HepG2 (cell line): Measurements from ENCODE around the gene ZNF777. TPM values are rescaled to one million over a fixed set of nuclear protein-coding genes. Genes with fewer than 3 reads are reported as not detected.
A peak's percentile ranks its signal among the peaks of the same experiment; 100 is the strongest.

Source experiments
- ATAC-seq: fragments of 200-7000 bp; cut with Tn5 transposase; 3 replicates; pipeline ENCODE4 v1.9.1; 2020; ENCODE audit warnings: mild to moderate bottlenecking, moderate library complexity
- BruUV-seq: library from RNA; stranded (reverse); fragments of 400-500 nt; replicated peaks from 2 replicates; lab custom pipeline; 2021; lab: Mats Ljungman, UMichigan
- CTCF ChIA-PET: fragments of 300-600 bp; formaldehyde crosslinking; extraction: SDS; loops from one replicate; lab custom pipeline; 2021; ENCODE audit warnings: low total read pairs, inconsistent platforms, low intra/inter-chr PET ratio; lab: Yijun Ruan, JAX
- POLR2A ChIA-PET: fragments of 350-600 bp; sonication (Branson Sonifier 250); formaldehyde crosslinking; loops from one replicate; lab custom pipeline; 2020; ENCODE audit warnings: antibody characterized with exemption, inconsistent platforms; lab: Yijun Ruan, JAX
- DNase-seq: peaks from one replicate; pipeline ENCODE4 v3.0.0-alpha.2; 2015; ENCODE audit warnings: low spot score
- FAIRE-seq: peaks from 3 replicates; lab custom pipeline; 2011; peaks lifted over from hg19 to GRCh38; lab: Jason Lieb, UNC
- H2AFZ ChIP-seq: one replicate; pipeline ENCODE4 v1.6.1; 2011; ENCODE audit warnings: low read length, inconsistent platforms
- H3K27ac ChIP-seq: fragments of 300-600 bp; 3 replicates; pipeline ENCODE4 v1.8.0; 2011; ENCODE audit warnings: mixed run types, mild to moderate bottlenecking, mixed read lengths, low read length, inconsistent platforms; ENCODE audit not compliant: insufficient read depth; ENCODE audit errors: extremely low read length
- H3K27me3 ChIP-seq, 2 experiments: fragments of 200-600 bp in 1 of 2; 2 replicates in 1 of 2; 3 replicates in 1 of 2; pipeline versions ENCODE4 v1.6.0 to v1.8.0; 2011; ENCODE audit warnings: low read length in 2 of 2, mild to moderate bottlenecking in 2 of 2, moderate library complexity in 2 of 2, inconsistent platforms in 1 of 2; ENCODE audit not compliant: insufficient read depth in 2 of 2, control insufficient read depth in 1 of 2
- H3K36me3 ChIP-seq, 2 experiments: fragments of 200-600 bp in 1 of 2; replicated peaks in 1 of 2; 2 replicates in 1 of 2; 3 replicates in 1 of 2; pipeline versions ENCODE4 v1.5.1 to v1.8.0; 2011; ENCODE audit warnings: low read length in 2 of 2, inconsistent platforms in 1 of 2; ENCODE audit not compliant: insufficient read depth in 2 of 2, control insufficient read depth in 1 of 2
- H3K4me1 ChIP-seq: 2 replicates; pipeline ENCODE4 v1.5.1; 2012; ENCODE audit warnings: low read length, inconsistent platforms; ENCODE audit not compliant: insufficient read depth
- H3K4me2 ChIP-seq: 2 replicates; pipeline ENCODE4 v1.6.0; 2011; ENCODE audit warnings: low read depth, low read length, inconsistent platforms
- H3K4me3 ChIP-seq, 3 experiments: fragments of 200-600 bp in 1 of 3; sonication (generic), shearing (Covaris generic) in 1 of 3; replicated peaks in 1 of 3; 2 replicates each; pipeline ENCODE4 v1.5.1; 2011 to 2016; ENCODE audit warnings: low read length in 3 of 3, inconsistent platforms in 2 of 3, low read depth in 2 of 3, mild to moderate bottlenecking in 2 of 3, control low read depth in 1 of 3, mixed read lengths in 1 of 3; ENCODE audit not compliant: insufficient read depth in 1 of 3
- H3K79me2 ChIP-seq: one replicate; pipeline ENCODE4 v1.6.1; 2011; ENCODE audit warnings: low read length, inconsistent platforms; ENCODE audit not compliant: insufficient read depth
- H3K9ac ChIP-seq: 2 replicates; pipeline ENCODE4 v1.6.0; 2011; ENCODE audit warnings: mild to moderate bottlenecking, low read depth, low read length, inconsistent platforms; ENCODE audit not compliant: insufficient read depth
- H3K9me3 ChIP-seq: 2 replicates; pipeline ENCODE4 v1.5.1; 2012; ENCODE audit warnings: mild to moderate bottlenecking, low read length
- H4K20me1 ChIP-seq: 2 replicates; pipeline ENCODE4 v1.6.0; 2011; ENCODE audit warnings: inconsistent platforms, mild to moderate bottlenecking, low read length, moderate library complexity; ENCODE audit not compliant: insufficient read depth
- AHR ChIP-seq: IDR thresholded peaks from 2 replicates; pipeline ENCODE4 v1.6.1; 2018; ENCODE audit warnings: missing genetic modification reagents, missing compliant biosample characterization
- ARID2 ChIP-seq: sonication (generic); formaldehyde crosslinking; IDR thresholded peaks from 2 replicates; pipeline ENCODE4 v1.8.1; 2022; ENCODE audit warnings: mild to moderate bottlenecking, missing genetic modification reagents, borderline replicate concordance
- ATF5 ChIP-seq: sonication (generic); formaldehyde crosslinking; IDR thresholded peaks from 2 replicates; pipeline ENCODE4 v1.4.0; 2020; ENCODE audit warnings: mild to moderate bottlenecking, low read depth, missing genetic modification reagents
- CHD2 ChIP-seq: IDR thresholded peaks from 2 replicates; pipeline ENCODE4 v1.6.1; 2011; ENCODE audit warnings: low read depth, low read length, improper control_type of control experiment
- FOXJ3 ChIP-seq: sonication (generic); formaldehyde crosslinking; IDR thresholded peaks from 2 replicates; pipeline ENCODE4 v1.4.0; 2020; ENCODE audit warnings: missing genetic modification reagents, mild to moderate bottlenecking, borderline replicate concordance
- MTERF4 ChIP-seq: sonication (generic); formaldehyde crosslinking; IDR thresholded peaks from 2 replicates; pipeline ENCODE4 v1.8.0; 2023; ENCODE audit warnings: mild to moderate bottlenecking, missing genetic modification reagents
- RXRA ChIP-seq: sonication (generic); formaldehyde crosslinking; IDR thresholded peaks from 2 replicates; pipeline ENCODE4 v1.5.1; 2020; ENCODE audit warnings: missing genetic modification reagents
- ZBTB49 ChIP-seq: sonication (generic); formaldehyde crosslinking; IDR thresholded peaks from 2 replicates; pipeline ENCODE4 v1.4.0; 2020; ENCODE audit warnings: missing genetic modification reagents, borderline replicate concordance
- ZNF256 ChIP-seq: sonication (generic); formaldehyde crosslinking; conservative IDR thresholded peaks from 2 replicates; pipeline ENCODE4 v1.4.0; 2020; ENCODE audit warnings: missing genetic modification reagents
- ZNF280B ChIP-seq: sonication (generic); formaldehyde crosslinking; IDR thresholded peaks from 2 replicates; pipeline ENCODE4 v1.5.0; 2020; ENCODE audit warnings: missing genetic modification reagents, mild to moderate bottlenecking, borderline replicate concordance
- ZNF33B ChIP-seq: sonication (generic); formaldehyde crosslinking; IDR thresholded peaks from 2 replicates; pipeline ENCODE4 v1.5.1; 2020; ENCODE audit warnings: mild to moderate bottlenecking, missing genetic modification reagents
- ZNF607 ChIP-seq: sonication (generic); formaldehyde crosslinking; IDR thresholded peaks from 2 replicates; pipeline ENCODE4 v1.5.1; 2020; ENCODE audit warnings: missing genetic modification reagents, mild to moderate bottlenecking, borderline replicate concordance
- ZNF710 ChIP-seq: sonication (generic); formaldehyde crosslinking; IDR thresholded peaks from 2 replicates; pipeline ENCODE4 v1.5.0; 2020; ENCODE audit warnings: mild to moderate bottlenecking, missing genetic modification reagents, borderline replicate concordance
- ZNF713 ChIP-seq: sonication (generic); formaldehyde crosslinking; IDR thresholded peaks from 2 replicates; pipeline ENCODE4 v1.4.0; 2020; ENCODE audit warnings: mild to moderate bottlenecking, missing genetic modification reagents
- ZNF780A ChIP-seq: sonication (generic); formaldehyde crosslinking; IDR thresholded peaks from 2 replicates; pipeline ENCODE4 v1.8.0; 2022; ENCODE audit warnings: mild to moderate bottlenecking, missing genetic modification reagents, moderate library complexity
- ZNF792 ChIP-seq: IDR thresholded peaks from 2 replicates; pipeline ENCODE4 v1.6.1; 2016
- WGBS: methylation state at CpG from one replicate; pipeline ENCODE4 v1.1.6; 2017; ENCODE audit warnings: low lambda C conversion rate; 5-methylcytosine and 5-hydroxymethylcytosine counted together
- in situ Hi-C: cut with HindIII; loops from 2 replicates; pipeline ENCODE4 v1.10.0; 2017; ENCODE audit warnings: low pct_unique_long_range_greater_than_20kb; ENCODE audit not compliant: extremely low pct_ligation_motif_present
- intact Hi-C: fragments of 100-400 bp; cut with micrococcal nuclease; formaldehyde crosslinking; loops from one replicate; pipeline ENCODE4 v1.10.0; 2022; ENCODE audit not compliant: unreplicated experiment
- polyA plus RNA-seq, 8 experiments: library from polyadenylated mRNA; depleted of rRNA in 3 of 8; stranded (reverse) in 7 of 8; unstranded in 1 of 8; fragments of >200 nt; fragmentation: Illumina TruSeq in 4 of 8; extraction: Trizol in 4 of 8; gene quantifications; 2 replicates each; pipeline versions ENCODE4 v1.2.1 to v1.2.3, GENCODE V29; 2011 to 2016; ENCODE audit warnings: low read depth in 4 of 8, missing spikeins in 1 of 8, mixed read lengths in 1 of 8; ENCODE audit not compliant: insufficient read depth in 1 of 8
- total RNA-seq, 5 experiments: library from RNA; depleted of rRNA; stranded (reverse); fragments of >200 nt; fragmentation: Illumina TruSeq; extraction: Trizol; gene quantifications; 2 replicates each; pipeline ENCODE4 v1.2.3, GENCODE V29; 2016; ENCODE audit warnings: low read depth in 1 of 5

Gene ZNF777
- total and polyA plus RNA-seq, 2 of the 13 experiments (the other 11 are each of a cell fraction or from before 2014, with no cell fraction given) = 3.8 to 6.0 TPM

GRCh38 chr7:149475121-149476045 lies 14.5 kb upstream of the ZNF777 start:
- Histone ChIP-seq H3K4me1 (no peaks in the 10 kb centered on the region), H3K27ac (no peak overlapping the region), H3K36me3 (peaks cover 8 to 58% of the 10 kb centered on the region in 2 experiments), H3K27me3 (no peaks in the 10 kb centered on the region), H3K4me2 (no peak overlapping the region), H4K20me1 (no peaks in the 10 kb centered on the region), H3K79me2 (no peaks in the 10 kb centered on the region), H2AFZ (no peak overlapping the region), H3K9me3 (no peaks in the 10 kb centered on the region; the same call in 1 of the 2 replicates), H3K9ac (no peak overlapping the region), H3K4me3 (no peak overlapping the region)
- BruUV-seq = no TSS peak
- ATAC-seq = peak; percentile 28
- CTCF ChIA-PET = no interaction called here
- no peak for FAIRE-seq
- no peak for DNase-seq
- POLR2A ChIA-PET = no interaction called here
- in situ Hi-C loops = no loop called here
- WGBS = 94% methylated on average over 16 of the region's 21 CpGs
- intact Hi-C loops = no loop called here
- TF ChIP-seq ZNF280B (no peak), ZNF33B (CRISPR knock-in tag) (no peak), ZNF710 (CRISPR knock-in tag) (no peak), CHD2 (no peak), ZNF780A (CRISPR knock-in tag) (no peak), ARID2 (CRISPR knock-in tag) (no peak), MTERF4 (CRISPR knock-in tag) (no peak), ZNF256 (no peak), ZBTB49 (CRISPR knock-in tag) (no peak), ZNF792 (CRISPR knock-in tag) (no peak), AHR (no peak), RXRA (CRISPR knock-in tag) (no peak), ATF5 (CRISPR knock-in tag) (no peak), ZNF713 (CRISPR knock-in tag) (no peak), FOXJ3 (CRISPR knock-in tag) (no peak), ZNF607 (CRISPR knock-in tag) (no peak)
